AG10803 (cell line): ENCODE measurements around the gene GPRIN1.

Experiments
- DNase-seq: peaks from one replicate; pipeline ENCODE4 v3.0.0; 2010; ENCODE audit warnings: low read depth
- H3K4me3 ChIP-seq: 2 replicates; pipeline ENCODE4 v1.5.1; 2011; ENCODE audit warnings: mild to moderate bottlenecking, low read length, control low read depth
- CTCF ChIP-seq: conservative IDR thresholded peaks from 2 replicates; pipeline ENCODE4 v1.5.1; 2011; ENCODE audit warnings: mild to moderate bottlenecking, low read length, control low read depth, inconsistent platforms

The GPRIN1 gene

GRCh38 chr5:176624142-176624541 lies 14.2 kb upstream of the GPRIN1 start:
- no peak for DNase-seq
- H3K4me3 ChIP-seq: no peak overlapping the region
- no peak for TF ChIP-seq CTCF

DNA sequence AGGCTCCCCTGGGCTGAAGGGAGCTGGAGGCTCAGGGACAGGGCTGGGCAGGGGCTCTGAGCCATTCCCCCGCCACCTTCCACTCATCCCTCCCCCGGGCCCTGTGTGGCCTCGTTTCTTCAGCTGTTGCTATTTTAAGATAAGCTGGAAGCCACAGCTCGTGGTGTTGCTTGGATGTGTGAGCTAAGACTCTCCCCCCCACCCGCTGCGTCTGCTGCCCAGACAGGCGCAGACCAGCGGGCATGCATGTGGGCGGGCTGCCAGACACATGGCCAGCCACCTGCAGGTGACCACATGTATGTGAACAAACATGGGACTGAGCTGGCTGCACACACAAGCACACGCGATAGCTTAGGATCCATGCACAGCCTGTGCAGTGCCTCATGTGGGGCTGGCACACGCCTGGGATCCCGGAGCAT lies 11.7 kb upstream of the GPRIN1 start:
- DNase-seq: no peak
- no peak for TF ChIP-seq CTCF
- H3K4me3 ChIP-seq: no peak overlapping the region

GRCh38 chr5:176620333-176620981 lies 10.5 kb upstream of the GPRIN1 start:
- peak overlapping the region; percentile 5; the same call in 1 of the 2 replicates for H3K4me3 ChIP-seq
- no peak for TF ChIP-seq CTCF
- peak; percentile 21 for DNase-seq

DNA sequence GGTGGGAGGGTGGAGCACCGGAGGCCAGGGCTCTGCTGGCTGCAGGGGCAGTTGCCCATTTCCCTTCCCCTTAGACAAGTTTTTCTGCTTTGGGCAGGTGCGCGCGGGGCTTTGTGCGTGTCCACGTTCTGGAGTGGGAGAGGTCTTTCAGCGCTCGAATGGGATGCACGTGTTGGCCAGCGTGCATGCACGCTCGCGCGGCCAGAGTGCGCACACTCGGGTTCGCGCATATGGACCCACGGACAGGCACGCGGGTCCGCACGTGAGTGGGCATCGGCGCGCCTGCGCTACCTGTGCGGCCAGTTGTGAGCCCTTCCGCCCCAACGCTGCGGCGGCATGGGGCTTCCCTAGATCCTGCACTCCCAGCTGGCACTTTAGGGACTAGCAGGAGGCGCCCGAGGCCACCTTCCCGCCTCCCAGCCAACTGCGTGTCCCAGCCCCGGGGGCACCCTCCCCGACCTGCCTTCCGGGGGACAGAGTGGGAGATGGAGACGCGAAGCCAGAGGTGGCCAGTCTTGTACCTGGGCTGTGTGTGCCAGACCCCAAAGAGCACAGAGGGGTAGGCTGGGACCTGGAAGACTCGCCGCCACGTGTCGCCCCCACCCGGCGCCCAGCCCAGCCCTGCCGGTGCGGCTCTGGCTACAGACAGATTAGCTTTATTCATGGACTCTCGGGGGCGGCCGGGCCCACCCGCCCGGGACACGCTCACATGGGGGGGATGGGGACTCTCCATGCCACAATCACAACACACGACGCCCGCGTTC lies 9.8 kb upstream of the GPRIN1 start:
- TF ChIP-seq CTCF: no peak
- no peak overlapping the region for H3K4me3 ChIP-seq
- DNase-seq: no peak

- peak; percentile 73 for DNase-seq
- TF ChIP-seq CTCF: peak; percentile 34
- H3K4me3 ChIP-seq: peak overlapping the region; percentile 12; the same call in 1 of the 2 replicates
Observed at GRCh38 chr5:176619203-176619568, 9.2 kb upstream of the GPRIN1 start.

- TF ChIP-seq CTCF: no peak
- no peak for DNase-seq
- H3K4me3 ChIP-seq: peak overlapping the region; percentile 12; the same call in 1 of the 2 replicates
Observed at GRCh38 chr5:176618783-176619182, 8.8 kb upstream of the GPRIN1 start.

- TF ChIP-seq CTCF: no peak
- no peak for DNase-seq
- H3K4me3 ChIP-seq: no peak overlapping the region
Observed at GRCh38 chr5:176616511-176616910, 6.6 kb upstream of the GPRIN1 start.
